Adipocyte (in vitro differentiated cells): ENCODE results near the gene RHBDL3.

Experiments used
- DNase-seq: peaks from one replicate; pipeline ENCODE4 v3.0.0-alpha.2; 2015; ENCODE audit warnings: low read depth
- H3K27me3 ChIP-seq: replicated peaks from 2 replicates; pipeline ENCODE4 v1.7.0; 2013; ENCODE audit warnings: mild to moderate bottlenecking, low read length, moderate library complexity; ENCODE audit not compliant: control insufficient read depth, insufficient read depth
- H3K36me3 ChIP-seq: 2 replicates; pipeline ENCODE4 v1.7.0; 2013; ENCODE audit warnings: low read length, mild to moderate bottlenecking, moderate library complexity; ENCODE audit not compliant: control insufficient read depth, insufficient read depth, severe bottlenecking
- H3K4me1 ChIP-seq: 2 replicates; pipeline ENCODE4 v1.7.0; 2013; ENCODE audit warnings: mild to moderate bottlenecking, low read length, moderate library complexity; ENCODE audit not compliant: control insufficient read depth, insufficient read depth
- H3K4me3 ChIP-seq: 2 replicates; pipeline ENCODE4 v1.7.0; 2013; ENCODE audit warnings: mild to moderate bottlenecking, low read length, moderate library complexity
- H3K9ac ChIP-seq: 2 replicates; pipeline ENCODE4 v1.7.0; 2013; ENCODE audit warnings: mild to moderate bottlenecking, low read length, moderate library complexity
- H3K9me3 ChIP-seq: 2 replicates; pipeline ENCODE4 v1.7.0; 2013; ENCODE audit warnings: mild to moderate bottlenecking, low read length, moderate library complexity; ENCODE audit not compliant: control insufficient read depth

Gene RHBDL3

GRCh38 chr17:32266389-32267301 lies 1.0 kb downstream of the RHBDL3 start:
- H3K4me1 ChIP-seq = peaks cover 5% of the 10 kb centered on the region
- no peak overlapping the region for H3K9ac ChIP-seq
- peak overlapping the region; percentile 72 for H3K4me3 ChIP-seq
- no peaks in the 10 kb centered on the region for H3K36me3 ChIP-seq
- DNase-seq = peak; percentile 39
- H3K27me3 ChIP-seq = peaks cover 65% of the 10 kb centered on the region
- H3K9me3 ChIP-seq = no peaks in the 10 kb centered on the region

DNA sequence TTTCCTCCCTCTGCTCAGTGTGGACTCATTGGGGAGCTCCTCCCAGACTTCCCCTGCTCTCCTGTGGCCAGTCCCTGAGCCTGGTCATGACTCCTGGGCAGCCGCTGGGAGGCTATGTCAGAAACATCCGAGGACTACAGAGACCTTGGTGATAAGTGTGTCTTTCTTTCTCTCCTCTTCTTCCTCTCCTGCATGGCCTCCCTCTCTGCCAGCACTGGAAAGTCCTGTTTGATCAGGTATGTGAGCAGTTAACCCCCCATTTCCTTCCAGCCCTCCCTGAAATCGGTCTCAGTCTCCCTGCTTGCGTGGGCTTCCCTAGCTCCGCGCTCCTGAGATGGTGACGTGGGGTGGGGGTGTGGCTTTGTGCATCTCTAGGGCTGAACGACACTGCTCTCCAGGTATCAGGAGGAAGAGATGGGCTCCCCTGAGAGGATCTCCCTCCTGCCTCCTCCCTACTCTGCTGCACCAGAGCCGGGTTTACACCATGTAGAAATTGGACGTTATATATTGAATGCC lies 2.1 kb downstream of the RHBDL3 start:
- Histone ChIP-seq H3K4me3 (no peak overlapping the region), H3K27me3 (peaks cover 56% of the 10 kb centered on the region), H3K9ac (no peak overlapping the region), H3K9me3 (no peaks in the 10 kb centered on the region), H3K4me1 (peaks cover 5% of the 10 kb centered on the region), H3K36me3 (no peaks in the 10 kb centered on the region)
- DNase-seq = peak; percentile 29

DNA sequence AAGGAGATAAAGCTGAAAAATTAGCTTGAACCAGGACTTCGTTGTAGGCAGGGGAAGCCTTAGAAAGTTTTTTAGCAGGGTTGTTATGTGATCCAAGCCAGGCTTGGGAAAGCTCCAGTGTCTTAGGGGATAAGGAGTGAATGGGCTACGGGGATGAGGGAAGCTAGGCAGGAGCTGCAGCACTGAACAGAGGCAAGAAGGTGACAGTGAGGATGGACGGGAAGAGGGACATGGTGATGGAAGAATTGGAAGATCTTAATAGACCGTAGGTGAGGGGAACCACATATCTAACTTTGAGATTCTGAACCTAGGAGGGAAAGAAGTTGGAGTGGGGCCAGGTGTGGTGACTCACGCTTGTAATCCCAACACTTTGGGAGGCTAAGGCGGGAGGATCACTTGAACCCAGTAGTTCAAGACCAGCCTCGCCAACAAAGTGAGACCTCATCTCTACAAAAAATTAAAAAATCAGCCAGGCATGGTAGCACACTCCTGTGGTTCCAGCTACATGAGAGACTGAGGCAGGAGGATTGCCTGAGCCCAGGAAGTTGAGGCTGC lies 3.2 kb downstream of the RHBDL3 start:
- Histone ChIP-seq H3K9ac (no peak overlapping the region), H3K36me3 (no peaks in the 10 kb centered on the region), H3K4me3 (no peak overlapping the region), H3K4me1 (peaks cover 5% of the 10 kb centered on the region), H3K27me3 (peaks cover 48% of the 10 kb centered on the region), H3K9me3 (no peaks in the 10 kb centered on the region)
- DNase-seq = no peak

DNA sequence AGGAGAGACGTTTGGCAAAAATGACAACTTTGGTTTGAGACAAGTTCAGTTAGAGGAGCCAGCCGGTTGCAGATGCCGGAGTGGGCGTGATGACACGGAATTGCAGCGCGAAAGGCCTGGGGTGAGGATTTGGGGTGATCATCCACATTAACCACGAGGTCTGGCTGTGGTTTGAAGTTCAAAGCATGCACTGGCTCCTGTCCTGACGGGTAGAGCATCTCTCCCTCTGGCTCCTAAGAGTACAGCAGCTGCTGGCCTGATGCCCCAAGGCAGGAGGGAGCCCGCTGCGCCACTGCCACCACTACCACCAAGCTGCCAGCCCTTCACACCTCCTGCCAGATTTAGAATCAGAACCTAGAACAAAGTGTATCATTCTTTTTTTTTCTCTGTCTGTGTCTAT lies 3.7 kb downstream of the RHBDL3 start:
- Histone ChIP-seq H3K36me3 (no peaks in the 10 kb centered on the region), H3K4me1 (peaks cover 5% of the 10 kb centered on the region), H3K4me3 (no peak overlapping the region), H3K9ac (no peak overlapping the region), H3K27me3 (peaks cover 42% of the 10 kb centered on the region), H3K9me3 (no peaks in the 10 kb centered on the region)
- no peak for DNase-seq

GRCh38 chr17:32271844-32272243 lies 6.2 kb downstream of the RHBDL3 start:
- Histone ChIP-seq H3K27me3 (peaks cover 31% of the 10 kb centered on the region), H3K9ac (no peak overlapping the region), H3K4me1 (peaks cover 20% of the 10 kb centered on the region), H3K36me3 (no peaks in the 10 kb centered on the region), H3K4me3 (no peak overlapping the region), H3K9me3 (no peaks in the 10 kb centered on the region)
- no peak for DNase-seq

GRCh38 chr17:32274101-32274500 lies 8.5 kb downstream of the RHBDL3 start:
- no peak for DNase-seq
- H3K27me3 ChIP-seq = peaks cover 25% of the 10 kb centered on the region
- no peak overlapping the region for H3K4me3 ChIP-seq
- H3K36me3 ChIP-seq = no peaks in the 10 kb centered on the region
- H3K9me3 ChIP-seq = no peaks in the 10 kb centered on the region
- H3K9ac ChIP-seq = no peak overlapping the region
- peaks cover 20% of the 10 kb centered on the region for H3K4me1 ChIP-seq

DNA sequence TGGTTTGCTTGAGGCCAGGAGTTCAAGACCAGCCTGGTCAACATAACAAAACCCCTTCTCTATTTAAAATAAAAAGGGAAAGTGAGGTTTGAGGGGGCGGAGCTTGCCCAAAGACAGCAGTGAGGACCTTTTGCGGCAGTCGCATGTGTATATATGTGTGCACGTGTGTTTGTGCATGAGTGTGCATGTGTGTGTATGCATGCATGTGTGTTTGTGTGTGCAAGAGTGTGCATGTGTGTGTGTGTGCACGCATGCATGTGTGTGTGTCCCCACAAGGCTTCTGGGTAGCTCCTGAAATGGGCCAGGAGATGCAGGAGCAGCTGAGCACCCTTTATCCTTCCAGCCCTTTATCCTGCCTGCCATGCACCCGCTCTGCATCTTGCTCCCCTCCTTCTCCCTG lies 9.0 kb downstream of the RHBDL3 start:
- Histone ChIP-seq H3K36me3 (no peaks in the 10 kb centered on the region), H3K4me3 (no peak overlapping the region), H3K4me1 (peaks cover 20% of the 10 kb centered on the region), H3K27me3 (peaks cover 25% of the 10 kb centered on the region), H3K9me3 (no peaks in the 10 kb centered on the region), H3K9ac (no peak overlapping the region)
- DNase-seq = no peak

DNA sequence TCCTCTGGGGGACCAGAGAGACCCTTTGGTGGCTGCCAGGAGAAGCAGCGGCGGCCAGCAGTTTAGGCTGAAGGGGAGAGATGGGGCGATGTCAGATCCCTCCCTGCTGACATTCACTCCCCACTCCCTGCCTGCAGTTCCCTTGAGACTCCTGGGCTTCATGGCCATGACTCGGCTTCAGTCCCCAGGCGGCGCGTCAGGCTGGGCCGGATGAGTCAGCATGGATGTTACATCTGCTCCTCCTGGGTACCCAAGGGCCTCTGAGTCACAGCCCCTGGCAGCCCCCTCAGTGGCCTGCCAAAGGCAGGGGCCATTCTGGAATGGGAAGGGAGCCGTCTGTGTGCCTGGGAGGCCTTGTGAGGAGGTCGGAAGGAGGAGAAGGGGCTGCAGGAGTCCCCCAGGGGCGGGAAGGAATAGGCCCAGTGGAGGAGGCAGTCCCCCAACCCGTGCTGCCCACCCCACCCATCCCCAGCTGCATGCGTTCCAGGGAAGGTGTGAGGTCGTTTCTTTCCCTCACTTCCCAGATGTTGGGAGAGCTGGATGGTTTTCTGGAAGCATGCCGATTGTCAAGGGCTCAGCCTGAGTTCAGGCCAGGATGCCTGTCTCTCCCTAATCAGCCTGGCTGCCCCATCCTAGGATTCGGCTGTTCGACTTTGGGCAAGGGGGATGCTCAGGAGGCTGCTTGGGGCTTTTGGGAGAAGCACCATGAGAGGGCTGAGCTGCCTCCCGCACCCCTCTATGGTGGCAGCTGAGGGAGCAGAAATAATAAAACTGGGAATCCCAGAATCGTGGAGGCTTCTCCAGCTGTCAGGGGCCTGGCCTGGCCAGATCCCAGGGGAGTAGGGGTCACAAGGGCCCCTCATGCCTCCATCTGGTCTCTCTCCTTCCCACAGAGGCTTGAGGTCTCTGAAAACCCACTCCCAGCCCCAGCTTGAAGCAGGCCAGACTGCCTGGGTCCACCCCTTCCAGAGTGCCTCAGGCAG lies 9.7 kb downstream of the RHBDL3 start:
- no peak overlapping the region for H3K4me3 ChIP-seq
- H3K36me3 ChIP-seq = no peaks in the 10 kb centered on the region
- H3K9me3 ChIP-seq = no peaks in the 10 kb centered on the region
- H3K4me1 ChIP-seq = peaks cover 20% of the 10 kb centered on the region
- no peak overlapping the region for H3K9ac ChIP-seq
- DNase-seq = peak; percentile 85
- peaks cover 26% of the 10 kb centered on the region for H3K27me3 ChIP-seq

GRCh38 chr17:32276171-32276601 lies 10.6 kb downstream of the RHBDL3 start:
- Histone ChIP-seq H3K27me3 (peaks cover 25% of the 10 kb centered on the region), H3K36me3 (no peaks in the 10 kb centered on the region), H3K4me3 (no peak overlapping the region), H3K4me1 (peaks cover 20% of the 10 kb centered on the region), H3K9me3 (no peaks in the 10 kb centered on the region), H3K9ac (no peak overlapping the region)
- no peak for DNase-seq

- Histone ChIP-seq H3K27me3 (peaks cover 21% of the 10 kb centered on the region), H3K4me1 (peaks cover 20% of the 10 kb centered on the region), H3K36me3 (no peaks in the 10 kb centered on the region), H3K4me3 (no peak overlapping the region), H3K9ac (no peak overlapping the region), H3K9me3 (no peaks in the 10 kb centered on the region)
- DNase-seq = peak; percentile 55
Observed at GRCh38 chr17:32277284-32277683, 11.7 kb downstream of the RHBDL3 start.

DNA sequence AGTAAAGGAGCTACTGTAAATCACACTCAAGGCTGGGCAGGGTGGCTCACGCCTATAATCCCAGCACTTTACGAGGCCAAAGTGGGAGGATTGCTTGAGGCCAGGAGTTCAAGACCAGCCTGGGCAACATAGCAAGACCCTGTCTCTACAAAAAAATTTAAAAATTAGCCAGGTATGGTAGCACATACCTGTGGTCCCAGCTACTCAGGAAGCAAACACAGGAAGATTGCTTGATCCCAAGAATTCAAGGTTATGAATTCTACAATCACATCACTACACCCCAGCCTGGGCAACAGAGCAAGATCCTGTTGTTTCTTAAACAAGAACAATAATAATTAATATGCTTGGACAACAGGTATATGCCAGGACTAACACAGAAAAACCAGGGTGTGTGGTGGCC lies 13.2 kb downstream of the RHBDL3 start:
- Histone ChIP-seq H3K9ac (no peak overlapping the region), H3K36me3 (no peaks in the 10 kb centered on the region), H3K27me3 (peaks cover 21% of the 10 kb centered on the region), H3K4me3 (no peak overlapping the region), H3K4me1 (peaks cover 20% of the 10 kb centered on the region), H3K9me3 (no peaks in the 10 kb centered on the region)
- no peak for DNase-seq
